Measurements from ENCODE around the gene COPS6.
"Not testable (repeated sequence)": the region's sequence is repeated elsewhere in the genome, so short reads cannot be mapped to it uniquely, and the experiment has no call there.

COPS6 gene

DNA sequence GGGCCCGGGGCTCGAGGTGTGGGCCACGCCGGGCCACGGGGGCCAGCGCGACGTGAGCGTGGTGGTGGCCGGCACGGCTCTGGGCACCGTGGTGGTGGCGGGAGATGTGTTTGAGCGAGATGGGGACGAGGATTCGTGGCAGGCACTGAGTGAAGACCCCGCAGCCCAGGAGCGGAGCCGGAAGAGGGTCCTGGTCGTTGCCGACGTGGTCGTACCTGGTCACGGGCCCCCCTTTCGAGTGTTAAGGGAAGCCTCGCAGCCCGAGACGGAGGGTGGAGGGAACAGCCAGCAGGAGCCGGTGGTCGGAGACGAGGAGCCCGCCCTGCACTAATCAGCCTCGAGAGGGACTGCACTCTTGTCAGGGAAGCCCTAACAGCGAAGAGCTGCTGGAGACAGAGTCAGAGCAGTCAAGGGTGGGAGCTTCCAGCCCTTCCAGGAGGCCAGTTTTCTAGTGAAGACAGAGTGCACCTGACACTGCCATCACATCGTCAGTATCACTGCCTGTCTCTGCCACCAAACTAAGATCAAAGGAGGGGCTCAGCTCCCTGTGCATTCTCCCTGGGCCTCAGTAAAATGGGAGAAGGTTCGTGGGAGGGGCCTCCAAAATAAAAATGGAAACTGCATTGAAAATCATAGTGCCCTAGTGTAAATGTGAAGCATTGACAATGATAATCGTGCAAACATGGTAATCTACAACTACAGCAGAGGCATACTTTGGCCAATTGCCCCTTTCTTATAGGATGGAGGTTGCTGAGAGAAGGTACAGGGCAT, 39.3 kb downstream of the COPS6 start:
- peak; percentile 40 for DNase-seq

DNA sequence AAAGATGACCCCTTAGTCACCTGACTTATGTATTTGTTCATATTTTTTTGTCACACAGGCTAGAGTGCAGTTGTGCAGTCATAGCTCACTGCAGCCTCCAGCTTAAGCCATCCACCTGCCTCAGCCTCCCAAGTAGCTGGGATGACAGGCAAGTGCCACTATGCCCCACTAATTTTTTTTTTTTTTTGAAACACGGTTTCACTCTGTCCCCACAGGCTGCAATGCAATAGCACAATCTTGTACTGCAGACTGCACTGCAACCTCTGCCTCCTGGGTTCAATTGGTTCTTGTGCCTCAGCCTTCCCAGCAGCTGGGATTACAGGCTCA, 39.8 kb downstream of the COPS6 start:
- DNase-seq, result no peak

DNA sequence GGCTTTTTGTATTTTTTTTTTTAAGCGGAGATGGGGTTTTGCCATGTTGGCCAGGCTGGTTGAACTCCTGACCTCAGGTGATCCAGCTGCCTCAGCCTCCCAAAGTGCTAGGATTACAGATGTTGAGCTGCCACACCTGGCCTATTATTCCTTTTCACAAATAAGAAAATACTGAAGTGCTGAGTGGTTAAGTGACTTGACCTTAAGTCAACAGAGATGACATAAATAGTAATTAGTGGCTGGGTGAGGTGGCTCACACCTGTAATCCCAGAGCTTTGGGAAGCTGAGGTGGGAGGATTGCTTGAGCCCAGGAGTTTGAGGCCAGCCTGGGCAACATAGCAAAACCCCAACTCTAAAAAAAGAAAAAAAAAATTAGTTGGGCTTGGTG, 41.4 kb downstream of the COPS6 start:
- DNase-seq, result not testable (repeated sequence)

DNA sequence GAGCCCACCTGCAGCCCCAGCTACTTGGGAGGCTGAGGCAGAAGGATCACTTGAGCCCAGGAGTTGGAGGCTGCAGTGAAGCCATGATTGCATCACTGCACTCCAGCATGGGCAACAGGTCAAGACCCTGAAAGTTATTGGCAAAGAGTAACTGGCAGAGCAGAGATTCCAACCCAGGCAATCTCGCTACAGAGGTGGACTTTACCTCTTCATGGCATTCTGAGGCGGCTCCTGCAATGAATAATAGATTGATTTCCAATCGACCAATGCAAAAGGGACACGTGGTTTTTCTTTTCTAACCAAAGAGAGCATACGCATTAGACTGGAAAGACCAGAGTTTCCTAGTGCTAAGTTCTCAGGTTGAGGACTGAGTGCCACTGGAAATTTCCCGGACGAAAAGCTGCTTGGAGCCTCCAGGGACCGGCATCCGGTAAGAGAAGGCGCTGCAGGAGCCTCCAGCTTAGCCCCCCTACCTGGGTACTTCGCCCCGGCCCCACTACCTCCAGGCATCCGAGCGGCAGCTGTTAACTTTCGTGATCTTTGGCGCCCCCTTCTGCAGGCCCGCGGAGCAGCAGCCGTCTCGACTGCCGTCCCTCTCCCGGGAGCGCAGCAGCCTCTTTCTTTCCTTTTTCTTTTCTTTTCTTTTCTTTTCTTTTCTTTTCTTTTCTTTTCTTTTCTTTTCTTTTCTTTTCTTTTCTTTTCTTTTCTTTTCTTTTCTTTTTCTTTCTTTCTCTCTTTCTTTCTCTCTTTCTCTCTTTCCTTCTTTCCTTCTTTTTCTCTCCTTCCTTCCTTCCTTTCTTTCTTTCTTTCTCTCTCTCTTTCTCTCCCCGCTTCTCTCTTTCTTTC, 42.1 kb downstream of the COPS6 start:
- peak; percentile 90 for DNase-seq

DNA sequence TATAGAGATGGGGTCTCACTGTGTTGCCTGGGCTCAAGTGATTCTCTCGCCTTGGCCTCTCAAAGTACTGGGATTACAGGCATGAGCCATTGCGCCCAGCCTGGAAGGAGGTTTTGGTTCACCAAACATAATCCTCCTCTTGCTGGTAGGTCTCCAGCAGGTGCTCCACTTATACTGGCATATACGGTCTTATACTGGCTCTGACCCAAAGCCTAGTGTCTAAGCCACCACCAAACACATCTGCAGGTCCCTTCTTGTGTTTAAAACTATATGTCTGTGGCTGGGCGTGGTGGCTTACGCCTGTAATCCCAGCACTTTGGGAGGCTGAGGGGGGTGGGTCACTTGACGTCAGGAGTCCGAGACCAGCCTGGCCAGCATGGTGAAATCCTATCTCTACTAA, 43.4 kb downstream of the COPS6 start:
- no peak for DNase-seq

DNA sequence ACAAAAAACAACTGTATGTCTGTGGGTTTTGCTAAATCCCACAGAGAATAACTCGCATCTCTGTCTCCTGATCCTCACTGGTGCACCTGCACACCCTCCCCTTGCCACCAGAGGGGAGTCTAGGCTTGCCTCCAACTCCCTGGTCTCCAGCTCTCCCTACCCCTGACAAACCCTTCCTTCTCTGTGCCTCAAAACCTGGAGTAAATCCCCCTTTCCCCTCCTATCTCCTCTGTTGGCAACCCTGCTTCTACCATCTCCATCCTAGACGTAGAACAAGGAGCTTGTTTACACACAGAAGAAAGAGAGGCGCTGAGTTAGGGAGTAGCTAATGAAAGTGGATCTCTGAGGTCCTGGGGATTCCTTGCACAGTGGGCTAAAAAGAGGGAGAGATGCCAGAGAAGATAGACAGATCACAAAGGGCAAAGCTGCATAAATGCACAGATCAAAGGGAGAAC, 44.0 kb downstream of the COPS6 start:
- peak; percentile 78 for DNase-seq

DNA sequence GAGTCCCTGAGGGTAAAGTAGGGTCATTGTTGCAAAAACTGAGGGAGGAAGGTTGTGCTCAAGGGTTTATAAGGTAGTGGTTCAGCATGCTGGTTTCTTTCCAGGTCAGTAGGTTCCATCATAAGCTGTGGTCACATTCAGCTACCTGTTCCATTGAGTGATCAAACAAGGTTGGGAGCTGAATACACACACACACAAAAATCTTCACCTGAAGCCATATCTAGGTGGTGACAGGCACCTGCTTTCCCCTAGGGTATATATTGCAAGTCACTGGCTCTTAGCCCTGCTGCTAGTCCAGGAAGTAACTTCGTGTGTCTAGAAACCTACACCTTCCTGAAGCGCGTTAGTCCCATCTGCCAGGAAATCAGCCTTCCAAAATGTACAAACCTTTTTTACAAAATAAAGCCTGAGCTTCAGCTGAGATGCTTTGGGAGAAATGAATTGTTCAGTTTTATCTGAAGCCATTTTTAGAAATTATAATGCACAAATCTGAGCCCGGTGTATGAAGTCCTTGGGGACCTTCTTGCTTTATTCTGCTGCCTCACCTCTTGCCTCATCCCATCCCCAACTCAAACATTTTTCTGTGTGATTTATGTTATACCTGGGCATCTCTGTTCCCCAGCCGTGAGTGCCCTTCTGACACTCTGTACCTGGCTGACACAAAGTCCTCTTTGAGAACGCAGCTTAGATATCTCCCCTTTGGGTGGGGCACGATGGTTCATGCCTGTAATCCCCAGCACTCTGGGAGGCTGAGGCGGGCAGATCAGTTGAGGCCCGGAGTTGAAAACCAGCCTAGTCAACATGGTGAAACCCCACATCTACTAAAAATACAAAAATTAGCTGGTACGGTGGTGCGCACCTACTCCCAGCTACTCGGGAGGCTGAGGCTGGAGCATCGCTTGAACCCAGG, 49.3 kb downstream of the COPS6 start:
- DNase-seq, result peak; percentile 32

DNA sequence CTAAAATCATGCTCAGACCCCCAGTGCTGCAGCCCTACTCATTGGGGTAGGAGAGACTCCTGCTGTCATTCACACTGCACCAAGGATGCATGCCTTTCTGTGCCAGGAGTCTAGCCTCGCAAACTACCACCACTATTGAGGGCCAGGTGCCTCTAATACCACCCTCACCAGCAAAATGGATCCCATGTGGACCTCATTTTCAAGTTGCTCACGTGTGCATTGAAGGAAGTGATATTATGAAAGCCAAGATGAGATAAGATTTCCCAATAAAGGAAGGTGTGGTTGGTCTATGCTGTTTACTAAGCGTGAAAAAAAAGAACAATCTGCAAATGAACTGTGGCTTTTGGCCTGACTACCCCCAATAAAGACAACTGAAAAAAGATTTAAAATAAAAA, 52.8 kb downstream of the COPS6 start:
- DNase-seq, result no peak

Data from CD4-positive, alpha-beta T cell treated with Interleukin-6 for 4 hours (primary cell).